Natural killer cell (primary cell): ENCODE data around the gene SAG. TPM values are rescaled to one million over a fixed set of nuclear protein-coding genes. Genes with fewer than 3 reads are reported as not detected.

Experiments used
- ATAC-seq, 3 donors: fragments of 150-1000 bp in 2 of 3; fragments of 200-7000 bp in 1 of 3; cut with Tn5 transposase; 1 replicate in 1 of 3; 2 replicates in 2 of 3; pipeline ENCODE4 v1.10.0; 2021; ENCODE audit warnings: mild to moderate bottlenecking in 2 of 3, moderate library complexity in 2 of 3
- DNase-seq, 2 donors: peaks; one replicate each; pipeline versions ENCODE4 v3.0.0 to v3.0.0-alpha.2; 2013 to 2021; ENCODE audit warnings: mixed read lengths in 1 of 2
- H3K27ac ChIP-seq: one replicate; pipeline ENCODE4 v1.5.1; 2013; ENCODE audit warnings: mild to moderate bottlenecking, low read length
- H3K27me3 ChIP-seq: one replicate; pipeline ENCODE4 v1.6.1; 2013; ENCODE audit warnings: low read length; ENCODE audit not compliant: control insufficient read depth, insufficient read depth
- H3K36me3 ChIP-seq: one replicate; pipeline ENCODE4 v1.6.1; 2013; ENCODE audit warnings: low read length; ENCODE audit not compliant: control insufficient read depth, insufficient read depth
- H3K4me1 ChIP-seq: one replicate; pipeline ENCODE4 v1.6.1; 2013; ENCODE audit warnings: low read length; ENCODE audit not compliant: control insufficient read depth, insufficient read depth
- H3K4me3 ChIP-seq: one replicate; pipeline ENCODE4 v1.5.1; 2013; ENCODE audit warnings: low read length
- H3K9me3 ChIP-seq: one replicate; pipeline ENCODE4 v1.6.1; 2013; ENCODE audit warnings: low read length; ENCODE audit not compliant: control insufficient read depth, insufficient read depth
- H3K27ac Mint-ChIP-seq, 2 donors: one replicate each; pipeline ENCODE4 v1.8.0; 2022; ENCODE audit warnings: mild to moderate bottlenecking in 2 of 2, mixed read lengths in 2 of 2, moderate library complexity in 1 of 2
- H3K27me3 Mint-ChIP-seq, 2 donors: one replicate each; pipeline ENCODE4 v1.8.0; 2022; ENCODE audit warnings: low read depth in 2 of 2, mixed read lengths in 2 of 2
- H3K36me3 Mint-ChIP-seq: one replicate; pipeline ENCODE4 v1.8.0; 2022; ENCODE audit warnings: mixed read lengths
- H3K4me1 Mint-ChIP-seq, 2 donors: one replicate each; pipeline ENCODE4 v1.8.0; 2022; ENCODE audit warnings: mixed read lengths in 2 of 2
- H3K4me3 Mint-ChIP-seq: one replicate; pipeline ENCODE4 v1.8.0; 2022; ENCODE audit warnings: mild to moderate bottlenecking, moderate library complexity, mixed read lengths
- H3K9me3 Mint-ChIP-seq, 2 donors: one replicate each; pipeline ENCODE4 v1.8.0; 2022; ENCODE audit warnings: mixed read lengths in 2 of 2
- WGBS: methylation state at CpG from one replicate; pipeline ENCODE4 v1.1.7; 2013; ENCODE audit warnings: missing lambda C conversion rate; ENCODE audit not compliant: insufficient coverage; 5-methylcytosine and 5-hydroxymethylcytosine counted together
- intact Hi-C: fragments of 100-400 bp; cut with micrococcal nuclease; formaldehyde crosslinking; loops from one replicate; pipeline ENCODE4 v1.14.2; 2022
- total RNA-seq, 4 donors: library from RNA; stranded (reverse); fragments of 120-200 nt in 1 of 4; gene quantifications; one replicate each; pipeline versions ENCODE4 v1.2.3 to v1.2.4, GENCODE V29; 2013 to 2022
- TF ChIP-seq, protein P1 (sequence below): fragments of 200-600 bp; IDR thresholded peaks from one replicate; pipeline ENCODE4 v1.8.0; 2022; ENCODE audit warnings: antibody characterized with exemption

Gene SAG
- total RNA-seq, 3 donors from 2014 or later (not counting 1 experiment from before 2014, with no cell fraction given): 0.11 to 0.33 (median 0.12) TPM

DNA sequence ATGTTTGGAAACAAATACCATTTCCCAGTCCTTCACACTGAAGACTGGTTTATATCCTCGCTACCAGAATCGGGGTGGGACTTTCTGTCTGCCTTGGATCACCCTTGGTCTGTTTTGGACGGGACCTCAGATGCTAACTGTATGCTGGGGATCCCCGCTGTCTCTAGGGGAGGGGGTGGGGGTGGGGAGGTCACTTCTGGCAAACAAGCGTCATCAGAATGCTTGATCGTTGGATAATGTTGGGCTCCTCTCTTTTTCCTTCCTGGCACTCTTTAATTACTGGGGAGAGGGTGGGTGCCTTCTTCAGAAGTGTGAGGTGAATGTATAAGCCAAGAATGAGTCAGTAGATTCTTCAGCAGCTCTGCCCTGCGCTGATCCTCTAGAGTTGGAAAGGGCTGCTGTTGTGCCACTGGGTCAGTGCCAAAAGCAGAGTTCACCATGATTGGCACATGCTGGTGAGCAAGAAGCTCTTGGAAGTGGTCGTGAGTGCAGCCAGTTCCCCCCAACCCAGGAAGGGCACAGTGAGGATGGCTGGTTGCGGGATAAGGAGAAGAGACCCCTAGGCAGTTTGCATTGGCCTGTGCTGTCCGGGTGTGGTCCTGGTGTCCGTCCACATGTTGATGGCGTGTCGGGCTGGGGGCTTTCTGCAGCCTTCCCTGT lies 78.9 kb downstream of the SAG start:
- intact Hi-C loops: loop anchor here (10.0 kb wide), 2 partner anchors 52 to 302 kb away; no protein-coding TSS in a partner anchor
- Mint-ChIP-seq H3K4me1 (peaks cover 81 to 89% of the 10 kb centered on the region in 2 donors), H3K27me3 (no peaks in the 10 kb centered on the region), H3K36me3 (peaks cover 6% of the 10 kb centered on the region), H3K4me3 (peak overlapping the region; percentile 87), H3K27ac (peak overlapping the region; percentile 91 to 93), H3K9me3 (no peaks in the 10 kb centered on the region)
- TF ChIP-seq, protein P1, sequence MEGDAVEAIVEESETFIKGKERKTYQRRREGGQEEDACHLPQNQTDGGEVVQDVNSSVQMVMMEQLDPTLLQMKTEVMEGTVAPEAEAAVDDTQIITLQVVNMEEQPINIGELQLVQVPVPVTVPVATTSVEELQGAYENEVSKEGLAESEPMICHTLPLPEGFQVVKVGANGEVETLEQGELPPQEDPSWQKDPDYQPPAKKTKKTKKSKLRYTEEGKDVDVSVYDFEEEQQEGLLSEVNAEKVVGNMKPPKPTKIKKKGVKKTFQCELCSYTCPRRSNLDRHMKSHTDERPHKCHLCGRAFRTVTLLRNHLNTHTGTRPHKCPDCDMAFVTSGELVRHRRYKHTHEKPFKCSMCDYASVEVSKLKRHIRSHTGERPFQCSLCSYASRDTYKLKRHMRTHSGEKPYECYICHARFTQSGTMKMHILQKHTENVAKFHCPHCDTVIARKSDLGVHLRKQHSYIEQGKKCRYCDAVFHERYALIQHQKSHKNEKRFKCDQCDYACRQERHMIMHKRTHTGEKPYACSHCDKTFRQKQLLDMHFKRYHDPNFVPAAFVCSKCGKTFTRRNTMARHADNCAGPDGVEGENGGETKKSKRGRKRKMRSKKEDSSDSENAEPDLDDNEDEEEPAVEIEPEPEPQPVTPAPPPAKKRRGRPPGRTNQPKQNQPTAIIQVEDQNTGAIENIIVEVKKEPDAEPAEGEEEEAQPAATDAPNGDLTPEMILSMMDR: no peak
- 65% methylated on average over 13 of the region's 13 CpGs for WGBS
- Histone ChIP-seq H3K27ac (peak overlapping the region; percentile 64), H3K36me3 (peaks cover 26% of the 10 kb centered on the region), H3K27me3 (no peaks in the 10 kb centered on the region), H3K9me3 (no peaks in the 10 kb centered on the region), H3K4me1 (peaks cover 80% of the 10 kb centered on the region), H3K4me3 (no peak overlapping the region)
- DNase-seq (peak in 1 of 2 donors; percentile 43), ATAC-seq (peak in 2 of 3 donors; percentile 22 to 37)

DNA sequence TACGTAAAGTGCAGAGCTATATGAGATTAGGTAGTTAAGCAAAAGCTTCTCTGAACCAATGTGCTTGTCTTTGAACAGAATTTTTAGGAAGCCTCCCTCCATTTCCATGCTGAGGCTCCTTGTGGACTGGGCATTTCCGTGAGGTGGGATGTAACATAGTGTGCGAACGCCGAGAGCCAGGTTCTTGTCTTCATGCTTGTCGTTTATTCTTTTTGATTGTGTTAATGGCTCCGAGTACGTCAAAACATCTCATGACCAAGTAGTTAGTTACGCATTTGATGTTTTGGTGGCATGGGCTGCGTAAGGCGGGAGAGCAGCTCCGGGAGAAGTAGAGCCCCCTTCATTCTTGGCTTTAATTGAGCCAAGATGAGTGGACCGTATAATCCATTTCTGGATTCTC lies 79.6 kb downstream of the SAG start:
- H3K4me1 Mint-ChIP-seq: peaks cover 73 to 85% of the 10 kb centered on the region in 2 donors
- Histone ChIP-seq H3K36me3 (peaks cover 31% of the 10 kb centered on the region), H3K4me1 (peaks cover 73% of the 10 kb centered on the region), H3K27me3 (no peaks in the 10 kb centered on the region), H3K9me3 (no peaks in the 10 kb centered on the region), H3K4me3 (no peak overlapping the region), H3K27ac (peak overlapping the region; percentile 64)
- DNase-seq: no peak
- H3K36me3 Mint-ChIP-seq: peaks cover 8% of the 10 kb centered on the region
- no peaks in the 10 kb centered on the region for H3K9me3 Mint-ChIP-seq
- 96% methylated on average over 13 of the region's 13 CpGs for WGBS
- ATAC-seq: no peak
- peak overlapping the region; percentile 91 to 93 for H3K27ac Mint-ChIP-seq
- H3K27me3 Mint-ChIP-seq: no peaks in the 10 kb centered on the region
- TF ChIP-seq, protein P1: no peak
- peak overlapping the region; percentile 87 for H3K4me3 Mint-ChIP-seq
- intact Hi-C loops: loop anchor here (10.0 kb wide), 2 partner anchors 52 to 302 kb away; no protein-coding TSS in a partner anchor

- Histone ChIP-seq H3K4me1 (peaks cover 66% of the 10 kb centered on the region), H3K9me3 (no peaks in the 10 kb centered on the region), H3K4me3 (no peak overlapping the region), H3K36me3 (peaks cover 34% of the 10 kb centered on the region), H3K27me3 (no peaks in the 10 kb centered on the region), H3K27ac (peak overlapping the region; percentile 64)
- 83% methylated on average over 24 of the region's 25 CpGs for WGBS
- H3K4me3 Mint-ChIP-seq: peak overlapping the region; percentile 87
- peaks cover 67 to 78% of the 10 kb centered on the region in 2 donors for H3K4me1 Mint-ChIP-seq
- no peaks in the 10 kb centered on the region for H3K27me3 Mint-ChIP-seq
- intact Hi-C loops: loop anchor here (10.0 kb wide), 2 partner anchors 53 to 303 kb away; no protein-coding TSS in a partner anchor
- ATAC-seq: no peak
- DNase-seq: peak in 1 of 2 donors; percentile 48
- H3K36me3 Mint-ChIP-seq: peaks cover 8% of the 10 kb centered on the region
- peak overlapping the region; percentile 91 to 93 for H3K27ac Mint-ChIP-seq
- H3K9me3 Mint-ChIP-seq: no peaks in the 10 kb centered on the region
- TF ChIP-seq, protein P1: no peak
Observed at GRCh38 chr2:233387667-233388528, 80.3 kb downstream of the SAG start.
